Occipital lobe (tissue), 2 donors: ENCODE results near the gene HSD17B3. TPM values are rescaled to one million over a fixed set of nuclear protein-coding genes. Genes with fewer than 3 reads are reported as not detected.
"Not testable (repeated sequence)": the region's sequence is repeated elsewhere in the genome, so short reads cannot be mapped to it uniquely, and the experiment has no call there.

Experiments used
- DNase-seq: peaks from one replicate; lab custom pipeline; 2025; lab: John Stamatoyannopoulos, UW
- total RNA-seq: library from RNA; depleted of rRNA; stranded (reverse); fragments of >200 nt; gene quantifications from one replicate; pipeline ENCODE4 v1.2.3, GENCODE V29; 2014

Gene HSD17B3
- total RNA-seq, 1 donor from 2014 or later = not detected

- not testable (repeated sequence) for DNase-seq
These were observed 5.0 kb upstream of the HSD17B3 start for GRCh38 chr9:96306958-96307357.

GRCh38 chr9:96305171-96305570 lies 3.2 kb upstream of the HSD17B3 start:
- DNase-seq = no peak

- no peak for DNase-seq
These were observed 2.3 kb upstream of the HSD17B3 start for GRCh38 chr9:96304230-96304629.

GRCh38 chr9:96299823-96300222 lies 2.2 kb downstream of the HSD17B3 start:
- no peak for DNase-seq

DNA sequence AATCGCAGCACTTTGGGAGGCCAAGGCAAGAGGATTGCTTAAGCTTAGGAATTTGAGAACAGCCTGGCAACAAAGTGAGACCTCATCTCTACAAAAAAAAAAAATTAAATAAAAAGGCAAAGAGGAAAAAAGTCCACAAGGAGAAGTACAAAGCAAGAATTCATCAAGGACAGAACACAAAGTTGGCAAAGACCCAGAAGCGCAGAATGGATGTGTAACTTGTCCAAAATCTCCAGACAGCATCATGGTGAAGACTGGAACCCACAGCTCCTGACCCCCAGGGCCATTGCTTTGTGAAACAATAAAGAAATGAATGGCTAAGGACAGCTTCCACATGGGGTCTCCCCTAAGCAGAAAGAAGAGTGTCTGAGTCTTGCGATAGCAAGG lies 7.8 kb downstream of the HSD17B3 start:
- DNase-seq = no peak

DNA sequence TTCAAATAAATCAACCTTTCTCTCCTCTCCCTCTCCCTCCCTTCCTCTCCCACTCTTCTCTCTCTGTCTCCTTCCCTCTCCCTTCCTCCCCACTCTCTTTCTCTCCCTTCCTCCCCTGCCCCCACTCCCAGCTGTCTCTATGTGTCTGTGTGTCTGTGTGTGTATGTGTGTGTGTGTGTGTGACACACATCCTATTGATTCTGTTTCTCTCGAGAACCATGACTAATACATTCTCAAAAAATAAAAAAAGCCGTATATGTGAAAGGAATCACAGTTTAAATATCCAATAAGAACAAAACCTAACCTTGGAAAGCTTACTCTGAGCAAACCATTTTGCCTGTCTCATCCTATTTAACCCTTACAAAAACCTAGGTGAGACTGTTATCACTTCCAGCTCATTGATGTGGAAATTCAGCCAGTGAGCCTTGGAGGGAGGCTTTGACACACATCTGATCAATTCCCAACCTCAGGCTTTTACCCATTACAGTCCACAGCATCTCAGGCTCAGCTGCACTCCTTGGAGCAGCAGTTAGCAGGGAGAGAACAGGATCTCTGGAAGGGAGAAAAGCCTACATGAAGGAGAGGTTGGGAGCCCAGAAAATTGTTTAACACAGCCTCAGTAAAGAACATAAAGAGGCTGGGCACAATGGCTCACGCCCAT lies 8.3 kb downstream of the HSD17B3 start:
- no peak for DNase-seq

DNA sequence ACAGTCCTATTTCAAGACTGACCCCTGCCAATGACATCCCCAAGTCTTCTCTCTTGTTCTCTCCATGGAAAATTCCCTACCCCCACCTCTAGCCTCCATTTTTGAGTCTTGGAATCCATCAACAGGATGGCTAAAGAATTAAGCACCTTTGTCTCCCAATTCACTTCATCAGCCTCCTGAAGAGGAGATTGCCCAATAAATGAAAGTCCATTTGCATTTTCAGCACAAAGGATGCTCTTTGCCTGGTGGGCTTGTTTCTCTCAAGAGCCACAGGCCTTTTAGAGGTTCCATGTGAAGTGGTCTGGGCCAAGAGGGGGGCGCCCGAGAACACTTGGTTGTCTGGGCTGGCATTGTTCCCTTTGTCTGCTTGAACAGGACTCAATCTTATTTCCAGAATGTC lies 12.6 kb downstream of the HSD17B3 start:
- no peak for DNase-seq

- DNase-seq = no peak
These were observed 20.3 kb downstream of the HSD17B3 start for GRCh38 chr9:96281641-96282040.

DNA sequence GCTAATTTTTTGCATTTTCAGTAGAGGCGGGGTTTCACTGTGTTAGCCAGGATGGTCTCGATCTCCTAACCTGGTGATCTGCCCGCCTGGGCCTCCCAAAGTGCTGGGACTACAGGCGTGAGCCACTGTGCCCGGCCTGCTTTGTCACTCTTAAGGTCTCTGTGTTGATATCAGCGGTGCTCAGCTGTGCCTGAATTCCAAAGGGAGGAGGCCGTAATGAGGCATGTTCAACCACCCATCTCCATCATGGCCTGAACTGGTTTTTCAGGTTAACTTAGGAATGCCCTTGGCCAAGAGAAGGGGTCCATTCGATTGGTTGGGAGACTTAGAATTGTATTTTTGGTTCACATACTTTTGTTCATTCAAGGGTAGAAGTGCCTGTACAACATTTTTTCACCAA lies 22.0 kb downstream of the HSD17B3 start:
- DNase-seq = no peak

DNA sequence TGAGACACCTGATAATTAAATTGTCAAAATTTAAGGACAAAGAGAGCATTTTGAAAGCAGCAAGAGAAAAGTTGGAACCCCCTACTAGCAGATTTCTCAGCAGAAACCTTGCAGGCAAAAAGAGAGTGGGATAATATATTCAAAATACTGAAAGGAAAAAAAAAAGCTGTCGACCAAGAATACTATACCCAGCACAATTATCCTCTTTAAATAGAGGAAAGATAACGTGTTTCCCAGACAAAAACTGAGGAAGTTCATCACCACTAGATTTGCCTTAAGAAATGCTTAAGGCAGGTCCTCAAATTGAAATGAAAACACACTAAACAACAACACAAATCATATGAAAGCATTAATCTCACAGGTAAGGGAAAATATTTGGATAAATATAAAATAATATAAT lies 27.0 kb downstream of the HSD17B3 start:
- DNase-seq = no peak

GRCh38 chr9:96270236-96270744 lies 31.7 kb downstream of the HSD17B3 start:
- no peak for DNase-seq

DNA sequence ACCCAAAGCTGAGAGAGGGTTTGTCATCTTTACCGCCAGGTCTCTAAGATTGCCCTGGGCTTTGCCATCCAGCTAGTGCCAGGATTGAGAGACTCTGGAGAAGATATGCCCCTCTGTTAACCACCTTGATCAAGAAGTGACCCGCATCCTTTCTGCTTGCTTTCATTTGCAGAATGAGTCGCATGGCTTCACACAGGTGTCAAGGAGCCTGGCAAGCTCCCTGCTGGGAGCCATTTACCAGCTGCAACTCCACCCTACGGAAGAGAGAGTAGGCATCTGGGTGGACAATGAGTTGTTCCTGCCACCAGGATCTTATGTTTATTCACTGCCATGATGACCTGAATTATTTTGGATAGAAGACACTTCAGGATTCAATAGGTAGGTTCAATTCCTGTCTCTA lies 43.0 kb downstream of the HSD17B3 start:
- no peak for DNase-seq

GRCh38 chr9:96256800-96257199 lies 45.2 kb downstream of the HSD17B3 start:
- DNase-seq = no peak

DNA sequence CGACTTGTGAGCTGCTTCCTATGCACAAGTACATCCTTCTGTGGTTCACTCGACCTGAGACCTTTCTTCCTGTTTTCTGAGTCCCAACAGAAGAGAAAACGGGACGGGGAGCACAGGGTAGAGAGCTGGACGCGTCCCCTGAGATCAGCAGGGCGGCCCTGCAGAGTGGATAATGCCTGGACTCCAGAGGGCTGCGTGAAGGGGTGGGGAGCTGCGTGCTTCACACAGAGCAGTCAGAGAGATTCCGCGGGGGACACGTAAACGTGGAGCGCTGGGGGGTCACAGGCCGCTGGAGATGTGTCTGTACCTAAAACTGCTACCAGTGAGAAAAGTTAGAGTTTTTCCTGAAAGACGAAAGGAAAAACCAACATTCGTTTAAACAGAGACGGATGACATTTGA lies 46.3 kb downstream of the HSD17B3 start:
- DNase-seq = no peak

- no peak for DNase-seq
These were observed 48.8 kb downstream of the HSD17B3 start for GRCh38 chr9:96253059-96253696.

DNA sequence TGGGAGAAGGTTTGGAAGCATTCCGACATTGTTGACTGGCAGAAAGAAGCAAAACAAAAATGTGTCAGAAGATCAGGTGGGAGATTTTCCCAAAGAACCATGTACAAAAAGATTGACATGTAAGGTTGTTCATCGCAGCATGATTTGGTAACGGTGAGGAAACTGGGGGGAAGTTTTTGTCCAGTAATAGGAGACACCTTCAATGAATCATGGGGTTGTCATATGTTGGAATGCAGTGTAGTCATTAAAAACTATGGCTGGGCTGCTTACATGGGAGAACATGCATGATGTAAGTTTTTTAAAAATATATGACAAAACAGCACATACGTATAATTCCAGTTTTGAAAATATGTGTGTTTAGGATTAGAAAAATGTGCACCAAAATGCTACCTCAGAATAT lies 50.5 kb downstream of the HSD17B3 start:
- DNase-seq = no peak

DNA sequence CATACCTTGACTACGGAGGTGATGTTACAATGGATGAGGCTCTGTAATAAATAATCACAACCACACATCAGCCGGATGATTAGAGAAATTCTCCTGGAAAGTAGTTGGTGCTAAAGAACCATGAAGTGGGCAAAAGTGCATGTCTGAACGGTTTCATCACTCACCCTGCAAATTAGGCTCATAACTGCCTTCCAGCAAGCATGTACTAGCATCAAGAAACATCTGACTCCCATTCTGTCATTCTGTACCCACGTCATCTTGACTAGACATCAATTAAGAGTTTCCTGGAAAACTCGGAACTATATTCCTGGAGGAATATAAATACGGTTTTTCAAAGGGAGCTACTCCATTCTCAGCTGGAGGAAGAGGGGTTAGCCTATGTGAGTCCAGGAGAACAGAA lies 52.2 kb downstream of the HSD17B3 start:
- DNase-seq = no peak

DNA sequence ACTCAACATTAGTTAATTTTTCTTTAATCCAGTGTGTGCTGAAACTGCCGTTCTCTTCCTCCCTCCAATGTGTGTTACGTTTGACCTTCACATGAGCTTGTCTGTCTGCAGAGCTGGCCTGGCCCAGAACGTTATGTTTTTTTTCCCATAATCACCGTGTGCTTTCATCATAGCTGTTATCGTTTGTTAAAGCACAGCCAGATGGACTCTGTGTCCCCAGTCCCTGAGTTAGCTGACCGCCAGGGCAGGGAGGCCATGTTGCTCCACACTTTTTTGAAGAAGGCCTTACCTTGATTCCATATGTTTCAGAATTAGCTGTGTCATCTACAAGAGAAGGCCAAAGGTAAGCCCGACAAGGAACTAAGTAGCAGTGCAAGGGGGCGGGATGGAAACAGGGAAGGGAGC lies 55.7 kb downstream of the HSD17B3 start:
- no peak for DNase-seq

DNA sequence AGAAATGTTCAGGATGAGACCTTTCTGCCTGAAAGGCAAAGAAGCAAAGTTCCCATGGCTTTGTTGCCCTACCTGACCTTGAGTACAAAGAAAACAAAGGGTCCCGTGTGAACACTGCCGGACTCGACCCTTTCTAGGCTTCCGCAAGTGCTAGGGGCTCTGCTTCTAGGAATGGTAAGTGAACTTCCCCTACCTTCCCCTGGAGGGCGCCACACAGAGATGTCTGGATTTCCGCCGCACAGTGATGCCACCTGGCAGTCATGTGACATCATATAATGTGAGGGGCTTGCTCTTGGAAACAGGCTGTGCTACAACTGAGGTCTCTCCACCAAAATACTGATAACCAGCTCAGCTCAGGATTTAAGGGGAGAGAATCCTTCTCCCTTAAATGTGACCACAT lies 56.6 kb downstream of the HSD17B3 start:
- no peak for DNase-seq

GRCh38 chr9:96243778-96244177 lies 58.2 kb downstream of the HSD17B3 start:
- no peak for DNase-seq

DNA sequence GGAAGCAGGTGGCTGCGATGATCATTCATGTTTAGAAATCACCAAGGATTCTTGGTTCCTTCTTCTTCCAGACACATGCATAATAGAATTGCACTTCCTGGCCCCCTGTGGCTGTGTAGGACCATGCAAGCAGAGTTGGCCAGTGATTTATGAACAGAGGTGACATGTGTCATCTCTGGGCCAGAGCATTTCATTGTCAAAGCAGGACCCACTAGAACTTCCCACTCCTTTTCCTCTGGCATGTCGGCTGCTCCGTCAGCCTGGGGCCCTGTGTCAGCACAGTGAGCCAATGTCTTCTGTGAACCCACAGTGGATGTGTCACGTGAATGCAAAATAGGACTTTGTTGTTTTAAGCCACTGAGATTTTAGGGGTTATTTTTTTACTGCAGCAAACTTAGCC lies 59.2 kb downstream of the HSD17B3 start:
- no peak for DNase-seq

DNA sequence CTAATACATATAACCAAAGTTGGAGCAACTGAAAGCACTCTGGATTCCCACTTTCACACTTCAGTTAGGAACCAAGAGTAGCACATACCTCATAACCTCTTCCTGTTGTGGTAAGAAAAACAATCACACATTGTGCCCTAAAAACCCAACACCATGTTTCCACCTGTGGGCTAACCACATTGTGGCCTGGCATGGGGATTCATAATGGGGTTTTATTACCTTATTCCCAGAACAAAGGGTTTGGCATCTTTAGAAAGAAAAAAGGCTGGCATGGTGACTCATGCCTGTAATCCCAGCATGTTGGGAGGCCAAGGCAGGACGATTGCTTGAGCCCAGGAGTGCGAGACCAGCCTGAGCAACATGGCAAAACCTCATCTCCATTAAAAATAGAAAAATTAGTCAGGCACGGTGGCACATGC lies 60.6 kb downstream of the HSD17B3 start:
- no peak for DNase-seq

- no peak for DNase-seq
These were observed 65.0 kb downstream of the HSD17B3 start for GRCh38 chr9:96236854-96237550.
